NCI-H446 treated with DMSO at 0.1 percent for 48 hours (cell line): Measurements from ENCODE around the gene MRPS25.

Source experiments
- DNase-seq: peaks from one replicate; lab custom pipeline; 2025; lab: John Stamatoyannopoulos, UW

The MRPS25 gene

DNA sequence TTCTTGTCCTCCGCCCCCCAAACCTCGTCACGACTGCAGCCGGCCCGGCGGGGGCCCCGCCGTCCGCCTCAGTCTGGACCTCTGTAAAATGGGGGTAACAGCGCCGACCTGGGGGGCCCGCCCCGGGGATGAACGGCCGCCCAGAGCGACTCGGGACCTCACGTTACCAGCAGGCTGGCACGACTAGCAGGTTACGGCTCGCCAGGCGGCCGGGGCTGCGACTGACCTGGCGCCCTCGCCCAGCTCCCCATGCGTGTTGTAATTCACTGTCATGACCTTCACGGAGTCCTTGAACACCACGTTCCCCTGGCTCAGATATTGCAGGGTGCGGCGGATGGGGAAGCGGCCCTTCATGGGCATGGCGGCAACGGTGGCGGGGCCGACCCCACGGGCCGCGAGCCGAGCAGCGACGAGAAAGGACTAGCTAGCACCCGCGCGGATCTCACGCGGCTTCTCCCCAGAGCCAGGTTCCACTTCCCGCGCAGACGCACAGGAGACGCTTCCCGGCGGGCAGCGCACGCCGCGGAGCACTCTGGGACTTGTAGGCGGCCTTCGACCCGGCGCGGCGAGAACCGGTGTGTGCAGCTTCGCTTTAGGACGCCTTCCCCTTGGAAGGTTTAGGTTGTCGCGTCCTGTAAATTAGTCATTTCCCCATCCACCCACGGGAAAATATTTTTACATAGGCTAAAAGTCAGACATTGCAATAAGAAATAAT lies at the start of gene MRPS25:
TSS of gene MRPS25 (minus strand) at position 481 of the 715 bp plus-strand sequence. CDS start at position 360, 121 bp downstream.
- peak; percentile 72 for DNase-seq

DNA sequence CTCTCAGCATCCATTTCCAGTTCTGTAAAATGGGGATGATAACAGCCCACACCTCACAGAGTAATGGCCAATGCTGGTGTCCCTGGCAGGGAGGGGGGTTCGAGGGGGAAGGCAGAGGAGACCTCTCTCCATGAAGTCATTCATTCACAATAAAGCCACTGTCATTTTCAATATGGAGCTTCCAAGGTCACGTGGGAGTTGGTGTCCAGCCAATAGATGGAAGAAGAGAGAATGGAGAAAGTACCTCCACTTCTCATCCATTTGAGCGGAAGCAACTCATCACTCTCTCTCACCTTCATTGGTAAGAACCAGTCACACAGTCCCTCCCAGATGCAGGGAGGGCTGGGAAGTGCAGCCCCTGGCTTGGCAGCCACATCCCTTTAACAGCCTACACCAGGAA lies 48.8 kb upstream of the MRPS25 start:
- no peak for DNase-seq

DNA sequence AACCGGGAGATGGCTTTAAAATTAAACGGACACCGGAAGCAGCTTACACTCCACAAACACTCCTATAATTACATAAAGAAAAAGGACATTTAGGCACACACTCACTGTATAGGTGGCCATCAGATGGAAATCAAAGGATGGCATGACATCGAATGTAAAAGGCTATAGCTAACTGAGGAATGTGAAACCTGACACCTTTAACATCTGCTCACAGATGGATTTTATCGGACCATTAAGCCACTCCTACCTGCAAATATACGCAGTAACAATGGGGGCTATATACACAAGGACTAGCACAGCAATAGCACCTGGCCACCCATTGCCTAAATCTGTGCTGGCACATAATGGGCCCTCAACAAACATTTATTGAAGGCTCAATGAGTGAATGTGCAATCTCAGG lies 48.4 kb upstream of the MRPS25 start:
- no peak for DNase-seq

DNA sequence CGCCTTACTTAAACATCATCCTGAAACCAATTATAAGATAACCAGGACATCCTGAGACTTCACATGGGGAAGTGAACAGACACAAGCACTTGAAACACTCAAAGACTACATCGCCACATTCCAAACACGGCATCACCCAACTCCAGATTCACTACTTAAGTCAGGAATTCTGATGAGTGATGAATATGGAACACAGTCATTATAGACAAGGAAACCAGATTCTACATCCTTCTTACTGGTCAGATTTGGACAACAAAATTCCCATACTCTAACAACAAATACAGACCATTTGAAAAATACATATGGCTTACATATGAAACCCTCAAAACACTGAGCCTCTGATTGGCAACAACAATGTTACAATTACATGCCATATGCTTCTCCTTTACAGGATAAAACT lies 46.9 kb upstream of the MRPS25 start:
- DNase-seq, result no peak

DNA sequence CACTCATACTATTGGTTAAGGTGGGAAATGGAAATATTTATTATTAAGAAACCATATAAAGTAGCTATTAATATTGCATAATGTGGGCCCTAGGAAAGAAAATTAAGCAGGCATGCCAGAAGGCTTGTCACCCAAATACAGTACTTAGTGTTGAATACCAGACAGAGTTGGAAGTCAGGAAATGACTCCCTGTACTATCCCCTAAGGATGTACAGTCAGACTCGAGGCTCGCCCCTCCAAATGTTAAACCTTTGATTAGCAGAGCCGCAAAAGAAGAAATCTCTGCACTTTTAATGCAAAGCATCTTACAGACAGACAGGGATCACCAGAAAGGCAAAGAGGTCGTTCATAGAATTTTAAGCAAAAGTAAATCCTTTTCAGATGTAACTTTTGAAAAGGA lies 45.1 kb upstream of the MRPS25 start:
- DNase-seq, result no peak

DNA sequence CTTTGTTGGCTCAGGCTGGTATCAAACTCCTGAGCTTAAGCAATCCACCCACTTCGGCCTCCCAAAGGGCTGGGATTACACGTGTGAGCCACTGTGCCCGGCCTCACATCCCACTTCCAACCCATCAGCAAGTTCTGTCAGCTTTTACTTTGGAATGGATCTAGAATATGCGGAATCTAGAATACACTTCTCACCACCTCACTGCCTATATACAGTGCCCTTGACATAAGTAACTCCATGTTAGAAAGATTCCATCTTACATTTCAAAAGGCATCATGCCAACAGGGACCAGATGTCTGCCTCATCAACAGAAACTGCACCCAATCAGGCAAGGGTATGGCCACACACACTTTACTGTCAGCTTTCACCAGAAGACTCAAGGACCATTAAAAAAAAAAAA lies 43.8 kb upstream of the MRPS25 start:
- no peak for DNase-seq

DNA sequence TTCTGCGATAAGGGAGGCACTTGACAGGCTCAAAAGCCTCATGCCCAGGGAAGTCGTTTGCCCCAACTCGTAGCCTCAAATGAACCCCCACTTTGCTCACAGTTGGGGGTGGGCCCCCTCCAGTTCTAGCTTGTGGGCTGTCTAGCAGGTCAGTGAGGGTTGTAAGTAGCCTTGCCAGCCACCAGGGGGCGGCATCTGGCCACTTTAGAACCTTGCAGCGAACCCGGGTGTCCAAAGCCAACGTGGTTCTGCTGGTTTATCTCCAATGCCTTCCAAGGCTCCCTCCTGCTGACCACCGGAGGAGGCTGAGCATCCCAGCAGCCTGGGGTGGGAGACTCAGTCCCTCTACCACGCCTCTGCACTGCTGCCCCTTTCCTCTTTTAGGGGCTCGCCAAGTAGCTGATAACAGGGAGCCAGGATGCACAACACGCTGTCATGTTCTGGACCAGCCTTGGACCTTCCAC lies 43.0 kb upstream of the MRPS25 start:
- DNase-seq, result peak; percentile 16

DNA sequence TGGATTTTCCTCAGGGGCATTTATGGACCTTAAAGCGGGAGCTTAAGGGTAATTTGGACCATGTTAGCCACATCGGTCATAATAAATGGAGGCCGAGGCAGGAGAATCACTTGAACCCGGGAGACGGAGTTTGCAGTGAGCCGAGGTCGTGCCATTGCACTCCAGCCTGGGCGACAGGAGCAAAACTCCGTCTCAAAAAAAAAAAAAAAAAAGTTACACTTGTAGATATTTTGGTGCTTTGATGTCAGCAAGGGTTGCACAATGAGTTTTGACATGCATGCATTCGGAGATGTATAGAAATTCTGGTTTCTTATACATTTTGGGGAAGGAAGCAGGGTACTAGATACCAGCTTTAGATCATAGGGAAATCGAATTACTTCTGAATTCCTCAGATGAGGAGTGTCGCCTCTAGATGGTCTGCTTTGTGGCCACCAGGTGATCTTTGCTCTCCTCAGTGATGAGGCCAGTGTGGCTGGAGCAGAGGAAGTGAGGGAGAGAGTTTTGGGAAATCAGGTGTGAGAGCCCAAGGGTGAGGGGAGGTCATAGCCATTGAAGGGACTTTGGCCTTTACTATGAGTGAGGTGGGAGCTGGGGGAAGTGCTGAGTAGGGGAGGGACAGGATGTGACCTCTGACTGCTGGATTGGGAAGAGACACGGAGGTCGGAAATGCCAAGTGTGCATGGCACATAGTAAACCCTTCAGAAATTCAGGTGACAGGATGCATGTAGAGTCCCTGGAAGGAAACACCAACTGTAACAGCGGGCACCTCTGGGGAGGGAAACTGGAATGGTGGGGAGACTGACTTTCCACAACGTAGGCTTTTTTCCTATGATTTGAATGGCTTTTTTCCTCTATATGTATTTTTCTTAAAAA lies 42.2 kb upstream of the MRPS25 start:
- no peak for DNase-seq

DNA sequence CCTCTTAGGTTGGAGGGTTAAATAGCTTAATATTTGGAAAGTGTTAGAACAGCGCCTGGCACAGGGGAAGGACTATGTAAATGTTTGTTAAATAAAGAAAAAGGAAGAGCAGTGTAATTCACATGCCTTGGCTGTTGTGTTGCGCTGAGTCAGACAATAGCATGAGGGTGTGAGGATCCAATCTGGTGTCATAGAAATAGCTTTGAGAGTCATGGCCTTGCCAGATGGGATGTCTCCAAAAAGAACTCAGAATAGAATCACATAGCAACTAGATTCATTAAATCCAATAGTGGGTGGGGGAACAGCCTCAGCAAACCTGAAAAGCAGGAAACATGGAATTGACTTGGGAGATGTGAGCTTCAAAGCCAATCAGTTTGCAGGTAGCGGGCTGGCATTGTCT lies 37.7 kb upstream of the MRPS25 start:
- peak; percentile 52 for DNase-seq

DNA sequence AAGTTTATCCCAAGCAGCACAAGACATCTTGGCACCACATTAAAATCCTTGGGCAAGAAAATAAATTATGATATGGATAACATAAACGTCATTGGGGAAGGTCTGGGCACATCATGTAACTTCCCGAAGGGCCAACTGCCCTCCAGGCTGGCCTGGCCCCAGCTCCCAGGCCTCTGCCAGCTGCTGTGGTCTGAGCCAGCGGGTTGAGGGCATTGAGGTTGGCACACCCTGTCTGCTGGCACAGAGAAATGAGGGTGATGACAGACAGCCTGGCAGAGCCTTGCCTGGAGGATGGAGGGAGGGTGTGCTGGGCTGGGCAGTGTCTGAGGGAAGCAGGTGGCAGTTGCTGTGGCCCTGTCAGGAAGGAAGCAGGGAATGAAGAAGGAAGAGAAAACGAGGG lies 37.1 kb upstream of the MRPS25 start:
- peak; percentile 42 for DNase-seq

DNA sequence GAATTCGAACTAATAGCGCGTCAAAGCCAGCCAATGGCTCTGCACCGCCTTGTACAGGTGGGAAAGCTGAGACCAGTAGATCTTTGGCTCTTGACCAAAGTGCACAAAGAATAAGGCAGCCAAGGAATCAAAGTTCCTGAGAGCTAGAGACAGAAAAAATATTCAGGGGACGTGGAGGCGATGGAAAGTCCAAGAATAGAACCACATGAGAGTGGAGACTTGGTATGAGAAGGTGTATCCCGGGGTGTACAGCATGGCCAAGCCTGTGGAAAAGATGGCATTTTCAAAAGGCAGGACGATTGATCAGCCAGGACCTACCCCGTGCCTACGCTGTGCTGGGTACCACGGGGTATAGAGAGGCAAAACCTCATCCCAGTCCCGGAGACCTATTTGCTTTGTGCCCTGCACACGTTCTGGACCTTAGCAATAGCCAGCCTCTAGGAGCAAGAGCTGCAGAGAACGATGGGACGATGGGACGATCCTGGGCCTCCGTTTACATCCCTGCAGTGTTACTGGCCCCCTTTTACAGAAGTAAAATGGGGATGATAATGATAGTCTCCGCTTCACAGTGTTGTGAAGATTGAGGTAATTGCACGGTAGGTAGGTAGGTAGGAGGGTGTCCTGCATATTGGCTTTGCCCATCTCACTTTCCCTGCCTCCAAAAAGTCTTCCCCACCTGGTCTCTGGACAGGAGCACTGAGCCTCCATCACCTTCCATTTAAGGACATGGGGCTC lies 34.4 kb upstream of the MRPS25 start:
- DNase-seq, result no peak

DNA sequence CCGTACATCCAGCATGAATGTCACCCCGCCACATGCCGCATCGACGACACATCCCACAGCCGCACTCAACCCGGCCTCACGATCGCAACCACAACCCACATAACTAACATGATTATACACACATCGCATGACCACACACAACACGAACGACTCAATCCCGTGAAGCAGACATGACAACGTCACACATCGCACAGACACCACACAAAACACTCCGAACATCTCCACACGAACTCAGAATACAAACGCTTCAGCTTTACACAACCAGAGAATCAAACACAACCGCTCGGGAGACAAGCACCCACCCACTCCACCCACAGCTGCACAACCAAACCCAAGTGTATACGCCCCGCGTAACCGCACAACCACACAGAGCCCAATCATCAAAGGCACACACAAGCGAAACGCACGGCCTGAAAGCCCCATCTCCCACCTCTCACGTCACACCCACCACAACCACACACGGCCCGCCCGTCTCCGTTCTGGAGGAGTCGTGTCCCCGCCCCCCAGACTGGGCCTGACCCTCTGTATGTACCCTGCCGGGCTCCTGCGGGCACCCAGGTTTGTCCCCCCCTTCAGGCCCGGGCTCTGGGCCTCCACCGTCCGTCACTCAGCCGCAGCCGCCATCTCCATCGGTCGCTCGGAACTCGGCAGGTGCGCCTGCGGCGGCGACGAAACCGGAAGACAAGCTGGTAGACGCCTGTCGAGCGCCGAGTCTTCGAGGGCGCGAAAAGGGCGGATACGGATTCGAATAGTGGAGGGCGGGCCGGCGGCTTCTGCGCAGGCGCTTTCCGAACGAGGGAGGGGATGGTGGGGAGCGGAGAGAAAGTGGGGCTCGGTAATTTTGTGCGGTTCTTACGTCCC lies 33.6 kb upstream of the MRPS25 start, which contains the start of gene RBSN:
TSS of gene RBSN (minus strand) at position 646 of the 861 bp plus-strand sequence. CDS start 3,028 bp downstream, outside the sequence.
- peak; percentile 61 for DNase-seq

DNA sequence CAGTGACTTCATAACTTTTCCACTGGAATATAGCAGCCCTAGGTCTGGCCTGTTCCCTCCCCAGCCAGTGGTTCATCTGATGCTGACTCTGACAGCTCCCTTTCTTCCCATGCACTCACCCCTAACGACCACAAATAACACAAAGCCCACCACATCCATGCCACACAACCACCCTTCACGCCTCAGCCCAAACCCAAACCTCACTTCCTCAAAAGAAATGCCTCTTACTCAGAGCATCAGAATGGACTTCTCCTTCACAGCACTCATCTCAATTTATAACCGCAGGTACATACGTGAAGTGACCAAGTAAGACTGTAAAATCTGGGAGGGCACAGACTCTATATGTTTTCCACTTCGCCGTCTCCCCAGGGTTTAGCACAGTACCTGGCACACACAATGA lies 32.8 kb upstream of the MRPS25 start:
- DNase-seq, result no peak

DNA sequence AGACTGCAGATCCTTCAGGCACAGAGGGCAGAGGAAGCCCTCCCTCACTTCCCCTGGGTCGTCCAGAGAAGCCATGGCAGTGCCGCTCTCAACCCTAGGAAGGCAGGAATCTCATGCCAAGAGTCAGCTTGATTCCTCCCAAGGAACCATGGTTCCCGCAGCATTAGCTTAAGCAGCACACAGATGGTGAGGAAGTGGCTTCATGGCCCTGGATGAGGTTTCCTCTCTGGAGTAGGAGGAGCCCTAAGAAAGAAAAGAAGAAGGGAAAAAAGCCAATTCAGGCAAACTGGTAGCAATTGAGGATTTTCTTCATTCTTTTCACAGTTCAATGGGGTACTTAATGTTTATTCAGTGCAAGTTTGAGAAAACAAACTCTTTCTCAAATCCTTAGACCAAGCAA lies 30.9 kb upstream of the MRPS25 start:
- DNase-seq, result no peak

DNA sequence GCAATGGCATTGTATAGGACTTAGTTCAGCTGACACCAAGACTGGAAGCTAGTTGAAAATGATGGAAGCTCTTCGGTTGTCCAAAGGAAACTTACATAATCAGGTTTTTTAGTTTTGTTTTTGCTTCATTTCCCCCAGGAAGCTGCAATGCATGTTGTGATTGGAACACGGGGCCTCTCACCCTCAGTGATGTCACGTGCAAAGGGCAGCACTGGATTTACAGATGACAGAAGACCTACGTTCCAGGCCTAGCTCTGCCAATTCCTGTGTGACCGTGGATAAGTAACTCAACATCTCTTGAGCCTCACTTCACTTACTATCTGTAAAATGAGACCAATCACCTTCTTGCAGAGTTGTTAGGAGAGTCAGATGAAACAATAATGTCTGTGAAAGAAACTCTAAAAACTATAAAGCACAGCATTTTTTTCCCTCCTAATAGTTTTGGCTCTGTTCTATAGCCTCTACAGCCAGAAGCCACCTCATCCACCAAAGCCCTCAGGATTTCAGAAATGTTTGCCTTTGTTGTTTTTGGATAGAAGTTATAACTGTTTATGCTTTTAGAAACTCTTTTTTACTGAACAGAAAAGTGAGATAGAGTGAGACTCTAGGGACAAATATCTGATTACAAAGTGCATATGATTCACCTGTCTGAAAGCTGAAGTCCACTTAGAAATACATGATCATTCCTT lies 29.2 kb upstream of the MRPS25 start:
- no peak for DNase-seq

DNA sequence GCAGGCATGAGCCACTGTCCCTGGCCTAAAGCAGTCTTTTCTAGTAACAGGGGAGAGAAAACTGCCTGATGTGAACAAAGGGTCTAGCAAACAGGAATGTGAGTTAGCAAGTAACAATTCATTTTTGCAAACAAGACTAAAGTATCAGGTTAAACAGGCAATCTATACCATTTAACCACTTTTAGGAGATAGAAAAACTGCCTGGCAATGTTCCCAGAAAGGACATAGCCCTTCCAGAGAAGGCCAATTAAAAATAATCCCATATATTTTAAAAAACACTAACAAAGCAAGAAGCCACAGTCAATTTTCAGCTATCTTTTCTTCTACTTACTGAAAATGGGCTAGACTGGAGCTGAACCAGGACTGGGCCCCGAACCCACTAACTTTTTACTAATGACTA lies 27.6 kb upstream of the MRPS25 start:
- no peak for DNase-seq

DNA sequence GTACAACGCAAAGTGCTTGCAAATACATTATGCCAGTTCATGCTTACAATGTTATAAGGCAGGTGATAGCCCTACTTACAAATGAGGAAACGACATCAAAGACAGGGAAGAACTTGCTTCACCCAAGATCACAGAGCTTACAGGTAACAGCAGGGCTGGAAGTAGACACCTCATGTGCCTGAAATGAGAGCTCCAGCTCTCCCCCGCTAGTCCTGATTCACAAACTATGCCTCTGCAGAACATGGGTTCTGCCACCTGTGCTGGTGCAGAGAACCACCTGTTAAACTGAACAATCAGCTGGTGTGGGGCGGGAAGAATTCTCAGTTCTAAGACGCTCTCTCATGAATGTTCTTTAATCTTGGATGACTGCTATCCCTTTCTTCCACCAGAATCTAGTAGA lies 26.5 kb upstream of the MRPS25 start:
- no peak for DNase-seq

DNA sequence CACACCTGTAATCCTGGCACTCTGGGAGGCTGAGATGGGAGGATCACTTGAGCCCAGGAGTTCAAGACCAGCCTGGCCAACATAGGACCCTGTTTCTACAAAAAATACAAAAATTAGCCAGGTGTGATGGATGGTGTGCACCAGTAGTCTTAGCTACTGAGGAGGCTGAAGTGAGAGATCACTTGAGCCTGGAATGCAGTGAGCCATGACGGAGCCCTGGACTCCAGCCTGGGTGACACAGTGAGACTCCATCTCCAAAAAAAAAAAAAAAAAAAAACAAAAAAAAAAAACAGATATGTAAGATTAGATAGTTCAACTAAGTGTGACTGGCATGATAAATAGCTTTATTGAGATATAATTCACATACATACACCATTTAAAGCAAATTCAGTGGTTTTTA lies 24.1 kb upstream of the MRPS25 start:
- DNase-seq, result no peak

DNA sequence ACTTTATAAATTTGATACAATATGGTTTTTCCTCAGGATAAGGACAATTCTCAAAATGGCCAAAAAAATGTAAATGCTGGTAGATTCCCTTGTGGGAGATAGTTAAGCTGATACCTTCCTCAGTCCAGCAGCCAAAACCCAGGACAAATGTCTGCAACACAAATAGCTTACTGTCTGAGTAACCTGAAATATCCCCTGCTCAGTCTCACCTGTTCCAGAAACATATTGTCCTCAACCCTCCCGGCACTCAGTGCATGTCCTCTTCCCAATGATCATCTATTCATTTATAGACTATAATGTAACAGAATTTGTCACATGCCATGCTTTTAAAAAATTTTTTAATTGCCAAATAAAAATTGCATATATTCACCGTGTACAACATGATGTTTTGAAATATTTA lies 21.6 kb upstream of the MRPS25 start:
- DNase-seq, result no peak

DNA sequence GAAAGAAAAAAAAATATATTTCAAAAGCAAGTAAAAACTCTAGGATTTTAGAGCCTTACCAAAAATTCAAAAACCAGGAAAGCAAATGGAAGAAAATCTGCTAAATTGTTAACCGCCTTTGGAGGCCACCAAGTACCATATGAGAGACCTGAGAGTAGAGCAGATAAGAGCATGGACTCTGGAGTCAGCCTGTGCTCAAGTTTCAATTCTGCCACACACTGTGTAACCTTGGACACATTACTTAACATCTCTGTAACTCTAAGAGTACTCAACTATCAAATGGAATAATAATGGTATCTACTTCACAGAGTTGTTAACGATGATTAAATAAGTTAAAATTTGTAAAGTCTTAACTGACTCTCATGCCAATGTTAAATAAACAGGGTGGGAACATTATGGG lies 21.1 kb upstream of the MRPS25 start:
- DNase-seq, result no peak

DNA sequence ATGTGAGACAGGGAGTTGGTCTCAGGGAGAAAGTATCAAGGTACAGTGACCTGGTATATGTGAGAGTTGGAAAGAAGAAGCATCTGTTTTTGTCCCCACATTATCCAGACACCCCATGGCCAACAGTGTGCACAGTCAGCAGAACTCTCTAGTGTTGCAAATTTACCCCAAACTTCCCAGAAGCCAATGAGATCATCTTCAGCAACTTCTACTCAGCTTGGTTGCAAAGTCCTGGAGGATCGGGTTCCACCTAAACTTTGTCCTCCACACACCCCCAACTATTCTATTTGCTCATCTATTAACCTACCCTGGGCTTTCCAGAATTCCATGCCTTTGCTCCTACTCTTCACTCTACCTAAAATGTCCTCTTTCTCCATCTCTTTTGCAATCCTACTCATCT lies 18.1 kb upstream of the MRPS25 start:
- no peak for DNase-seq
